Activated CD4-positive, alpha-beta T cell treated with anti-CD3 and anti-CD28 coated beads, Interleukin-2, amount 10 ng/mL, durations not matched to agents 24 days and 14 days (primary cell): ENCODE data around the gene GPS1. TPM values are rescaled to one million over a fixed set of nuclear protein-coding genes. Genes with fewer than 3 reads are reported as not detected.

Experiments
- DNase-seq: peaks from one replicate; pipeline ENCODE4 v3.0.0; 2022
- H3K27ac Mint-ChIP-seq: one replicate; pipeline ENCODE4 v1.8.0; 2022; ENCODE audit warnings: mild to moderate bottlenecking, mixed read lengths
- H3K27me3 Mint-ChIP-seq: one replicate; pipeline ENCODE4 v1.8.0; 2022; ENCODE audit warnings: mixed read lengths
- H3K36me3 Mint-ChIP-seq: one replicate; pipeline ENCODE4 v1.8.0; 2022; ENCODE audit warnings: low read depth, mild to moderate bottlenecking, mixed read lengths
- H3K4me1 Mint-ChIP-seq: one replicate; pipeline ENCODE4 v1.8.0; 2021; ENCODE audit warnings: mixed read lengths
- H3K4me3 Mint-ChIP-seq: one replicate; pipeline ENCODE4 v1.8.0; 2022; ENCODE audit warnings: mild to moderate bottlenecking, moderate library complexity, mixed read lengths
- H3K9me3 Mint-ChIP-seq: one replicate; pipeline ENCODE4 v1.8.0; 2021; ENCODE audit warnings: mixed read lengths
- intact Hi-C: fragments of 100-400 bp; cut with micrococcal nuclease; formaldehyde crosslinking; loops from one replicate; pipeline ENCODE4 v1.15.1; 2023
- total RNA-seq: library from RNA; stranded (reverse); gene quantifications from 2 replicates; pipeline ENCODE4 v1.2.3, GENCODE V29; 2022

The GPS1 gene
- total RNA-seq, 1 donor from 2014 or later, result 118 TPM

- H3K9me3 Mint-ChIP-seq, result no peaks in the 10 kb centered on the region
- H3K4me3 Mint-ChIP-seq, result peak overlapping the region; percentile 85
- H3K4me1 Mint-ChIP-seq, result peaks cover 15% of the 10 kb centered on the region
- H3K27ac Mint-ChIP-seq, result no peak overlapping the region
- DNase-seq, result no peak
- H3K27me3 Mint-ChIP-seq, result no peaks in the 10 kb centered on the region
- intact Hi-C loops, result no loop called here
- peaks cover 6% of the 10 kb centered on the region for H3K36me3 Mint-ChIP-seq
Observed at GRCh38 chr17:82100502-82101298, 49.0 kb downstream of the GPS1 start.

- peaks cover 4% of the 10 kb centered on the region for H3K36me3 Mint-ChIP-seq
- no peak for DNase-seq
- peak overlapping the region; percentile 29 for H3K27ac Mint-ChIP-seq
- no peak overlapping the region for H3K4me3 Mint-ChIP-seq
- no peaks in the 10 kb centered on the region for H3K9me3 Mint-ChIP-seq
- no peaks in the 10 kb centered on the region for H3K27me3 Mint-ChIP-seq
- H3K4me1 Mint-ChIP-seq, result peaks cover 16% of the 10 kb centered on the region
- intact Hi-C loops, result no loop called here
Observed at GRCh38 chr17:82101301-82101715, 49.6 kb downstream of the GPS1 start.

GRCh38 chr17:82101767-82102679 is 50.3 kb downstream of the GPS1 start:
- peaks cover 4% of the 10 kb centered on the region for H3K36me3 Mint-ChIP-seq
- no peak for DNase-seq
- no peaks in the 10 kb centered on the region for H3K27me3 Mint-ChIP-seq
- intact Hi-C loops, result no loop called here
- H3K4me3 Mint-ChIP-seq, result no peak overlapping the region
- H3K4me1 Mint-ChIP-seq, result peaks cover 19% of the 10 kb centered on the region
- peak overlapping the region; percentile 48 for H3K27ac Mint-ChIP-seq
- no peaks in the 10 kb centered on the region for H3K9me3 Mint-ChIP-seq

GRCh38 chr17:82103553-82104451 is 52.1 kb downstream of the GPS1 start:
- no peak overlapping the region for H3K4me3 Mint-ChIP-seq
- H3K9me3 Mint-ChIP-seq, result no peaks in the 10 kb centered on the region
- H3K27ac Mint-ChIP-seq, result no peak overlapping the region
- DNase-seq, result no peak
- H3K36me3 Mint-ChIP-seq, result peaks cover 7% of the 10 kb centered on the region
- intact Hi-C loops, result no loop called here
- peaks cover 24% of the 10 kb centered on the region for H3K4me1 Mint-ChIP-seq
- no peaks in the 10 kb centered on the region for H3K27me3 Mint-ChIP-seq

DNA sequence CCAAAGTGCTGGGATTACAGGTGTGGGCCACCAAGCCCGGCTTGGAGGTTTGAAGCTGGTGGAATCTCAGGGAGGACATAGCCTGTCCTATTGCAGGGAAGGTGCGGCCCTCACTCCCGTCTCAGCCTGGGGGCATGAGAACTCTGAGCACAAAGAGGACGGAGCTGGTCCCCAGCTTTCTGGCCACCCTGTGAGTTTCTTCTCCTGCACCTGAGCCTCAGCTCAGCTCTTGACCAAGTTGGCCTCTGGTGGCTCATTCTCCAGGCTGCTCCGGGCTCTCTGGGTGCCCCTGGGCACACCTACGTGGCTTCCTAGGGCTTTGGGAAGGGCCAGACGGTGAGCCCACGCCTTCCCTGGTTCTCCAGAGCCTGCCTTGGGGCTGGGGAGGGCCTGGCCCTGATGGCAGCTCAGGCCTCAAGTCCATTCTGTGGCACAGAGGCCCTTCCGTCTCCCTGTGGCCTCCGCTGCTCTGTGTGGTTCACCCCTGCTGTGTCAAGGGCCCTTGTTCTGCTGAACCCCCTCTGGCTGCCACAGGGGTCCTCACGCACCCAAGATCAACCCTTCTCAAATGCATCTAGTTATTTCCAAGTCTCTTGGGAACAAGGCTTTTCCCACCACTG is 53.2 kb downstream of the GPS1 start:
- peak overlapping the region; percentile 45 for H3K27ac Mint-ChIP-seq
- H3K27me3 Mint-ChIP-seq, result no peaks in the 10 kb centered on the region
- peak overlapping the region; percentile 93 for H3K4me3 Mint-ChIP-seq
- peaks cover 22% of the 10 kb centered on the region for H3K4me1 Mint-ChIP-seq
- DNase-seq, result no peak
- no peaks in the 10 kb centered on the region for H3K9me3 Mint-ChIP-seq
- intact Hi-C loops, result no loop called here
- peaks cover 5% of the 10 kb centered on the region for H3K36me3 Mint-ChIP-seq

- no peaks in the 10 kb centered on the region for H3K27me3 Mint-ChIP-seq
- intact Hi-C loops, result no loop called here
- peak overlapping the region; percentile 95 for H3K27ac Mint-ChIP-seq
- H3K36me3 Mint-ChIP-seq, result peaks cover 5% of the 10 kb centered on the region
- DNase-seq, result no peak
- peaks cover 17% of the 10 kb centered on the region for H3K4me1 Mint-ChIP-seq
- no peaks in the 10 kb centered on the region for H3K9me3 Mint-ChIP-seq
- H3K4me3 Mint-ChIP-seq, result peak overlapping the region; percentile 93
Observed at GRCh38 chr17:82105417-82105881, 53.8 kb downstream of the GPS1 start.

- Mint-ChIP-seq H3K4me3 (peak overlapping the region; percentile 93), H3K9me3 (no peaks in the 10 kb centered on the region), H3K27ac (peak overlapping the region; percentile 95), H3K27me3 (no peaks in the 10 kb centered on the region), H3K36me3 (peaks cover 5% of the 10 kb centered on the region), H3K4me1 (peaks cover 17% of the 10 kb centered on the region)
- intact Hi-C loops, result no loop called here
- DNase-seq, result peak; percentile 90
Observed at GRCh38 chr17:82105882-82106687, 54.4 kb downstream of the GPS1 start.

GRCh38 chr17:82106688-82107305 is 55.1 kb downstream of the GPS1 start:
- Mint-ChIP-seq H3K27ac (peak overlapping the region; percentile 95), H3K4me3 (peak overlapping the region; percentile 93), H3K4me1 (peaks cover 17% of the 10 kb centered on the region), H3K27me3 (no peaks in the 10 kb centered on the region), H3K36me3 (peaks cover 3% of the 10 kb centered on the region), H3K9me3 (no peaks in the 10 kb centered on the region)
- intact Hi-C loops, result no loop called here
- no peak for DNase-seq

Other genes with a start within 250 kb of the GPS1 start
- not detected in 2 replicates for gene GCGR, start 247.7 kb upstream of the GPS1 start, total RNA-seq
- 46.7 and 51.9 TPM in 2 replicates for gene MCRIP1, start 218.6 kb upstream of the GPS1 start, total RNA-seq
- gene PPP1R27, start 216.8 kb upstream of the GPS1 start, total RNA-seq, result not detected in 2 replicates
- gene P4HB, start 191.4 kb upstream of the GPS1 start, total RNA-seq, result 458 and 507 TPM in 2 replicates
- gene ARHGDIA, start 180.6 kb upstream of the GPS1 start, total RNA-seq, result 697 and 714 TPM in 2 replicates
- gene ALYREF, start 160.3 kb upstream of the GPS1 start, total RNA-seq, result 254 and 264 TPM in 2 replicates
- gene ANAPC11, start 160.2 kb upstream of the GPS1 start, total RNA-seq, result 132 and 135 TPM in 2 replicates
- gene NPB, start 149.7 kb upstream of the GPS1 start, total RNA-seq, result 0.30 and 0.40 TPM in 2 replicates
- gene PCYT2, start 140.5 kb upstream of the GPS1 start, total RNA-seq, result 43.0 and 46.5 TPM in 2 replicates
- gene SIRT7, start 133.7 kb upstream of the GPS1 start, total RNA-seq, result 54.9 and 58.2 TPM in 2 replicates
- gene MAFG, start 124.2 kb upstream of the GPS1 start, total RNA-seq, result 32.5 and 33.3 TPM in 2 replicates
- 136 and 138 TPM in 2 replicates for gene PYCR1, start 114.6 kb upstream of the GPS1 start, total RNA-seq
- not detected in 2 replicates for gene MYADML2, start 104.7 kb upstream of the GPS1 start, total RNA-seq
- 1.7 and 1.8 TPM in 2 replicates for gene NOTUM, start 90.7 kb upstream of the GPS1 start, total RNA-seq
- 35.1 and 37.3 TPM in 2 replicates for gene ASPSCR1, start 74.3 kb upstream of the GPS1 start, total RNA-seq
- gene CENPX, start 29.0 kb upstream of the GPS1 start, total RNA-seq, result 116 and 123 TPM in 2 replicates
- gene LRRC45, start 28.6 kb upstream of the GPS1 start, total RNA-seq, result 39.0 and 40.6 TPM in 2 replicates
- 11.5 and 12.1 TPM in 2 replicates for gene RAC3, start 20.2 kb upstream of the GPS1 start, total RNA-seq
- gene DCXR, start 14.2 kb upstream of the GPS1 start, total RNA-seq, result 128 TPM in 2 replicates
- 21.4 and 30.8 TPM in 2 replicates for gene RFNG, start 87 bp upstream of the GPS1 start, total RNA-seq
- gene DUS1L, start 13.9 kb downstream of the GPS1 start, total RNA-seq, result 230 and 232 TPM in 2 replicates
- gene FASN, start 46.3 kb downstream of the GPS1 start, total RNA-seq, result 428 and 452 TPM in 2 replicates
- 56.0 and 58.4 TPM in 2 replicates for gene CCDC57, start 160.9 kb downstream of the GPS1 start, total RNA-seq
- gene SLC16A3, start 177.1 kb downstream of the GPS1 start, total RNA-seq, result 162 and 171 TPM in 2 replicates
- gene CSNK1D, start 221.8 kb downstream of the GPS1 start, total RNA-seq, result 137 and 146 TPM in 2 replicates